Measurements from ENCODE around the gene KRT72. TPM values are rescaled to one million over a fixed set of nuclear protein-coding genes. Genes with fewer than 3 reads are reported as not detected.

The KRT72 gene
- total RNA-seq, 1 donor from 2014 or later = not detected

GRCh38 chr12:52584156-52584682 lies 17.0 kb downstream of the KRT72 start:
- H3K27ac ChIP-seq = no peak overlapping the region
- intact Hi-C loops (cut with DNase I) = loop anchor here (5.0 kb wide), 1 partner anchor 293 kb away; no protein-coding TSS in a partner anchor
- H3K4me3 ChIP-seq = no peak overlapping the region
- H3K4me1 ChIP-seq = no peaks in the 10 kb centered on the region
- DNase-seq (ENCODE audit: extremely low spot score in 2 of 2) = no peak
- TF ChIP-seq POLR2AphosphoS5 (IDR thresholded peaks at IDR 0.05; ENCODE audit: insufficient read depth in 1 of 2, low read depth in 1 of 2) (no peak), POLR2A (IDR thresholded peaks at IDR 0.05) (no peak)
- TF ChIP-seq, protein P1, sequence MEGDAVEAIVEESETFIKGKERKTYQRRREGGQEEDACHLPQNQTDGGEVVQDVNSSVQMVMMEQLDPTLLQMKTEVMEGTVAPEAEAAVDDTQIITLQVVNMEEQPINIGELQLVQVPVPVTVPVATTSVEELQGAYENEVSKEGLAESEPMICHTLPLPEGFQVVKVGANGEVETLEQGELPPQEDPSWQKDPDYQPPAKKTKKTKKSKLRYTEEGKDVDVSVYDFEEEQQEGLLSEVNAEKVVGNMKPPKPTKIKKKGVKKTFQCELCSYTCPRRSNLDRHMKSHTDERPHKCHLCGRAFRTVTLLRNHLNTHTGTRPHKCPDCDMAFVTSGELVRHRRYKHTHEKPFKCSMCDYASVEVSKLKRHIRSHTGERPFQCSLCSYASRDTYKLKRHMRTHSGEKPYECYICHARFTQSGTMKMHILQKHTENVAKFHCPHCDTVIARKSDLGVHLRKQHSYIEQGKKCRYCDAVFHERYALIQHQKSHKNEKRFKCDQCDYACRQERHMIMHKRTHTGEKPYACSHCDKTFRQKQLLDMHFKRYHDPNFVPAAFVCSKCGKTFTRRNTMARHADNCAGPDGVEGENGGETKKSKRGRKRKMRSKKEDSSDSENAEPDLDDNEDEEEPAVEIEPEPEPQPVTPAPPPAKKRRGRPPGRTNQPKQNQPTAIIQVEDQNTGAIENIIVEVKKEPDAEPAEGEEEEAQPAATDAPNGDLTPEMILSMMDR (IDR thresholded peaks at IDR 0.05) = no peak
- no peaks in the 10 kb centered on the region for H3K36me3 ChIP-seq
- no peaks in the 10 kb centered on the region for H3K9me3 ChIP-seq
- no peaks in the 10 kb centered on the region for H3K27me3 ChIP-seq

GRCh38 chr12:52582971-52583456 lies 18.2 kb downstream of the KRT72 start:
- Histone ChIP-seq H3K4me3 (no peak overlapping the region), H3K4me1 (no peaks in the 10 kb centered on the region), H3K36me3 (no peaks in the 10 kb centered on the region), H3K27me3 (no peaks in the 10 kb centered on the region), H3K27ac (no peak overlapping the region), H3K9me3 (no peaks in the 10 kb centered on the region)
- intact Hi-C loops (cut with DNase I) = loop anchor here (5.0 kb wide), 1 partner anchor 294 kb away; no protein-coding TSS in a partner anchor
- DNase-seq (ENCODE audit: extremely low spot score in 2 of 2) = no peak
- TF ChIP-seq POLR2AphosphoS5 (IDR thresholded peaks at IDR 0.05; ENCODE audit: insufficient read depth in 1 of 2, low read depth in 1 of 2) = no peak
- TF ChIP-seq, protein P1 (IDR thresholded peaks at IDR 0.05) = peak; percentile 39 to 71 (median 63)

GRCh38 chr12:52582486-52582885 lies 18.8 kb downstream of the KRT72 start:
- Histone ChIP-seq H3K36me3 (no peaks in the 10 kb centered on the region), H3K9me3 (no peaks in the 10 kb centered on the region), H3K27me3 (no peaks in the 10 kb centered on the region), H3K4me3 (no peak overlapping the region), H3K27ac (no peak overlapping the region), H3K4me1 (no peaks in the 10 kb centered on the region)
- intact Hi-C loops (cut with DNase I) = loop anchor here (5.0 kb wide), 1 partner anchor 295 kb away; no protein-coding TSS in a partner anchor
- no peak for TF ChIP-seq POLR2A (IDR thresholded peaks at IDR 0.05)
- TF ChIP-seq, protein P1 (IDR thresholded peaks at IDR 0.05) = no peak
- TF ChIP-seq POLR2AphosphoS5 (IDR thresholded peaks at IDR 0.05; ENCODE audit: insufficient read depth in 1 of 2, low read depth in 1 of 2) = no peak
- DNase-seq (ENCODE audit: extremely low spot score in 2 of 2) = no peak

GRCh38 chr12:52581481-52581880 lies 19.8 kb downstream of the KRT72 start:
- Histone ChIP-seq H3K9me3 (no peaks in the 10 kb centered on the region), H3K27me3 (no peaks in the 10 kb centered on the region), H3K27ac (no peak overlapping the region), H3K36me3 (no peaks in the 10 kb centered on the region), H3K4me1 (no peaks in the 10 kb centered on the region), H3K4me3 (no peak overlapping the region)
- no peak for DNase-seq (ENCODE audit: extremely low spot score in 2 of 2)
- TF ChIP-seq, protein P1 (IDR thresholded peaks at IDR 0.05) = no peak
- TF ChIP-seq POLR2AphosphoS5 (IDR thresholded peaks at IDR 0.05; ENCODE audit: insufficient read depth in 1 of 2, low read depth in 1 of 2) (peak in 1 of 2 donors; percentile 36), POLR2A (IDR thresholded peaks at IDR 0.05) (no peak)
- intact Hi-C loops (cut with DNase I) = loop anchor here (5.0 kb wide), 1 partner anchor 296 kb away; no protein-coding TSS in a partner anchor

- DNase-seq (ENCODE audit: extremely low spot score in 2 of 2) = no peak
- H3K27me3 ChIP-seq = no peaks in the 10 kb centered on the region
- no peak overlapping the region for H3K4me3 ChIP-seq
- H3K27ac ChIP-seq = peak overlapping the region; percentile 18
- H3K4me1 ChIP-seq = no peaks in the 10 kb centered on the region
- H3K9me3 ChIP-seq = no peaks in the 10 kb centered on the region
- intact Hi-C loops (cut with DNase I) = loop anchor here (5.0 kb wide), 1 partner anchor 296 kb away; no protein-coding TSS in a partner anchor
- no peak for TF ChIP-seq POLR2AphosphoS5 (IDR thresholded peaks at IDR 0.05; ENCODE audit: insufficient read depth in 1 of 2, low read depth in 1 of 2)
- TF ChIP-seq, protein P1 (IDR thresholded peaks at IDR 0.05) = no peak
- TF ChIP-seq POLR2A (IDR thresholded peaks at IDR 0.05) = no peak
- H3K36me3 ChIP-seq = no peaks in the 10 kb centered on the region
Measured at GRCh38 chr12:52581066-52581465, 20.2 kb downstream of the KRT72 start.

Data from vagina (tissue), 2 donors.